GM12878 (cell line): Measurements from ENCODE around the gene SNN.

Source experiments
- ASH2L ChIP-seq: fragments of 300-600, 200-600 bp; sonication (generic); IDR thresholded peaks from 2 replicates; pipeline ENCODE4 v1.6.1; 2017; ENCODE audit warnings: low read depth, mild to moderate bottlenecking, borderline replicate concordance
- BCL11A ChIP-seq: IDR thresholded peaks from 2 replicates; pipeline ENCODE4 v1.6.1; 2011; ENCODE audit warnings: low read depth, low read length
- CTCF ChIP-seq, 3 experiments: IDR thresholded peaks in 2 of 3; conservative IDR thresholded peaks in 1 of 3; 2 replicates each; pipeline ENCODE4 v1.5.1; 2011; ENCODE audit warnings: low read depth in 3 of 3, low read length in 3 of 3, mild to moderate bottlenecking in 3 of 3, control low read depth in 2 of 3, moderate library complexity in 2 of 3, inconsistent platforms in 1 of 3, mixed read lengths in 1 of 3; ENCODE audit not compliant: control insufficient read depth in 2 of 3, insufficient read depth in 1 of 3; ENCODE audit errors: extremely low read depth in 1 of 3
- EZH2 ChIP-seq: IDR thresholded peaks from 2 replicates; pipeline ENCODE4 v1.6.1; 2012; ENCODE audit warnings: low read depth, mild to moderate bottlenecking, control low read depth, inconsistent platforms, low read length, borderline replicate concordance; ENCODE audit not compliant: control insufficient read depth
- GATAD2B ChIP-seq: fragments of 450-650 bp; conservative IDR thresholded peaks from 2 replicates; pipeline ENCODE4 v1.6.1; 2017; ENCODE audit warnings: low read depth, mild to moderate bottlenecking, moderate library complexity
- MXI1 ChIP-seq: fragments of 150-350 bp; IDR thresholded peaks from 2 replicates; pipeline ENCODE4 v1.6.1; 2011; ENCODE audit warnings: low read depth, mild to moderate bottlenecking, inconsistent platforms, low read length, improper control_type of control experiment
- TAF1 ChIP-seq: IDR thresholded peaks from 2 replicates; pipeline ENCODE4 v1.6.1; 2011; ENCODE audit warnings: mild to moderate bottlenecking, low read depth, low read length, borderline replicate concordance
- USF1 ChIP-seq: IDR thresholded peaks from 2 replicates; pipeline ENCODE4 v1.6.1; 2011; ENCODE audit warnings: borderline replicate concordance, low read depth, mild to moderate bottlenecking, moderate library complexity, mixed read lengths, low read length; ENCODE audit not compliant: insufficient read depth; ENCODE audit errors: extremely low read length
- USF2 ChIP-seq: IDR thresholded peaks from 2 replicates; pipeline ENCODE4 v1.6.1; 2011; ENCODE audit warnings: low read depth, low read length, improper control_type of control experiment, borderline replicate concordance
- ZNF622 ChIP-seq: fragments of 450-650 bp; IDR thresholded peaks from 2 replicates; pipeline ENCODE4 v1.6.1; 2017; ENCODE audit warnings: mild to moderate bottlenecking, inconsistent platforms

- no peak for TF ChIP-seq ASH2L
- TF ChIP-seq CTCF (IDR thresholded peaks at IDR 0.05 in 2 of 3, conservative IDR thresholded peaks at IDR 0.05 in 1 of 3; ENCODE audit: control insufficient read depth in 2 of 3, extremely low read depth in 1 of 3, insufficient read depth in 1 of 3, low read depth in 3 of 3, low read length in 3 of 3) = no peak
- TF ChIP-seq MXI1 = no peak
- no peak for TF ChIP-seq USF1
- TF ChIP-seq ZNF622 = no peak
- TF ChIP-seq TAF1 = no peak
- TF ChIP-seq BCL11A = no peak
- no peak for TF ChIP-seq EZH2
- no peak for TF ChIP-seq USF2
- TF ChIP-seq GATAD2B = no peak
Observed at GRCh38 chr16:11660565-11660964, 7.7 kb upstream of the SNN start.
